ENCODE data around the gene CYFIP1. TPM values are rescaled to one million over a fixed set of nuclear protein-coding genes. Genes with fewer than 3 reads are reported as not detected.
A peak's percentile ranks its signal among the peaks of the same experiment; 100 is the strongest.

Gene CYFIP1
- total RNA-seq, 1 donor from 2014 or later, result 116 TPM

- H3K27me3 ChIP-seq (ENCODE audit: insufficient read depth, low read length), result no peaks in the 10 kb centered on the region
- Mint-ChIP-seq H3K36me3 (ENCODE audit: low read depth, unreplicated experiment) (peaks cover 20% of the 10 kb centered on the region), H3K4me1 (ENCODE audit: low read depth, unreplicated experiment) (peaks cover 26% of the 10 kb centered on the region)
Measured at GRCh38 chr15:22869856-22870255, 110.3 kb downstream of the CYFIP1 start.

DNA sequence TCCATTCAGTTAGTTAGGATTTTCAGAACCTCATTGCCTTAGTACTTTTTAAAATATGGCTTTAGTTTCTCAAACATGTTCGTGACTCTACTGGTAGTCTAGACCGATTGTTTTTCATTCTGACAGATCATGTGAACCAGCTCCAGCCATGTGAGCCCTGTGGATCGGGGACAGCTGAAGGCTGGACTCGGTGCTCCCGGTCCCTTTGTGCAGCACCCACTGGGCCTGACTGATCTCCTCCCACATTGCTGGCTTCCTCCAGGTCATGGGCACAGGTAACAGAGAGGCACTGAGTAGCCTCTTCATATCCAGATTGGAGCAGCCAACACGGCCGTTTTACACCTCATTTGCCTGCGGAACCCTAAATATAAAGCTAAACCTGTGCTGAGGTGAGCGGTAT, 111.2 kb downstream of the CYFIP1 start:
- Histone ChIP-seq H3K27me3 (ENCODE audit: insufficient read depth, low read length) (no peaks in the 10 kb centered on the region), H3K79me2 (ENCODE audit: insufficient read depth, low read length) (peaks cover 6% of the 10 kb centered on the region), H3K4me1 (ENCODE audit: insufficient read depth, low read length) (peaks cover 16% of the 10 kb centered on the region), H3K9ac (ENCODE audit: low read length) (no peak overlapping the region), H2AFZ (ENCODE audit: low read depth, low read length) (no peak overlapping the region), H3K36me3 (ENCODE audit: insufficient read depth, low read length) (peaks cover 37% of the 10 kb centered on the region), H4K20me1 (ENCODE audit: insufficient read depth, low read length) (peaks cover 34% of the 10 kb centered on the region), H3K4me3 (ENCODE audit: insufficient read depth, low read depth, low read length) (no peak overlapping the region), H3K27ac (ENCODE audit: low read depth, low read length) (no peak overlapping the region), H3K4me2 (ENCODE audit: low read length) (no peak overlapping the region), H3K9me3 (ENCODE audit: insufficient read depth, low read depth, low read length) (no peaks in the 10 kb centered on the region)
- no peaks in the 10 kb centered on the region for H3K9me3 Mint-ChIP-seq (ENCODE audit: unreplicated experiment)
- H3K27ac Mint-ChIP-seq (ENCODE audit: unreplicated experiment), result peak overlapping the region; percentile 3
- peaks cover 26% of the 10 kb centered on the region for H3K4me1 Mint-ChIP-seq (ENCODE audit: low read depth, unreplicated experiment)
- DNase-seq (ENCODE audit: low read depth), result no peak
- TF ChIP-seq EZH2 (IDR thresholded peaks at IDR 0.05; ENCODE audit: insufficient read depth, low read length) (no peak), CTCF (IDR thresholded peaks at IDR 0.05; ENCODE audit: insufficient read depth, low read depth, low read length) (no peak)
- H3K27me3 Mint-ChIP-seq (ENCODE audit: low read depth, unreplicated experiment), result no peaks in the 10 kb centered on the region
- H3K4me3 Mint-ChIP-seq (ENCODE audit: unreplicated experiment), result no peak overlapping the region
- peaks cover 25% of the 10 kb centered on the region for H3K36me3 Mint-ChIP-seq (ENCODE audit: low read depth, unreplicated experiment)
- no peak for FAIRE-seq

More at GRCh38 chr15:22869856-22870255, 110.3 kb downstream of the CYFIP1 start:
- no peak for DNase-seq (ENCODE audit: low read depth)
- Mint-ChIP-seq H3K9me3 (ENCODE audit: unreplicated experiment) (no peaks in the 10 kb centered on the region), H3K27ac (ENCODE audit: unreplicated experiment) (peak overlapping the region; percentile 80), H3K4me3 (ENCODE audit: unreplicated experiment) (no peak overlapping the region), H3K27me3 (ENCODE audit: low read depth, unreplicated experiment) (no peaks in the 10 kb centered on the region)
- TF ChIP-seq EZH2 (IDR thresholded peaks at IDR 0.05; ENCODE audit: insufficient read depth, low read length) (no peak), CTCF (IDR thresholded peaks at IDR 0.05; ENCODE audit: insufficient read depth, low read depth, low read length) (no peak)
- H4K20me1 ChIP-seq (ENCODE audit: insufficient read depth, low read length), result peaks cover 27% of the 10 kb centered on the region
- H3K79me2 ChIP-seq (ENCODE audit: insufficient read depth, low read length), result peaks cover 3% of the 10 kb centered on the region
- peak; percentile 5 for FAIRE-seq
- no peak overlapping the region for H3K27ac ChIP-seq (ENCODE audit: low read depth, low read length)
- H3K4me1 ChIP-seq (ENCODE audit: insufficient read depth, low read length), result peaks cover 16% of the 10 kb centered on the region
- H2AFZ ChIP-seq (ENCODE audit: low read depth, low read length), result no peak overlapping the region
- peaks cover 33% of the 10 kb centered on the region for H3K36me3 ChIP-seq (ENCODE audit: insufficient read depth, low read length)
- no peak overlapping the region for H3K4me3 ChIP-seq (ENCODE audit: insufficient read depth, low read depth, low read length)
- H3K9me3 ChIP-seq (ENCODE audit: insufficient read depth, low read depth, low read length), result no peaks in the 10 kb centered on the region
- H3K9ac ChIP-seq (ENCODE audit: low read length), result no peak overlapping the region
- H3K4me2 ChIP-seq (ENCODE audit: low read length), result no peak overlapping the region

DNA sequence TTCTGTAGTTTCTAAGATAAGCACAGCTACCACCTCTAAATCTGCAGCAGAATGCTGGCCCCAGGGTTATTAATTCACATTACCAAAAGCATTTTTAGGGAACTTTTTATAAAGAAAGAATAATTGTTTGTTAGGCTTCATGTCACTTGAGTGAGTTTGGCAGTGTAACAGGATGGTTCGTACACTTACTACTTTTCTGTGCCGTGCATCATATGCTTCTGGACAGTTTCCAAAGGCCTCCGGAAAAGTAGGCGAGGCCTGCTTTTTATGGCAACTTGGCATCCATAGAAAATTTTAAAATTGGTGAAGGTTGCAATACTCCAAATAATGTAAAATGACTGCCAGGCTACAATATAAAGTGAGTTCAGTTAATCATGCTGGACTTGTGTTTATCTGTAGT, 111.7 kb downstream of the CYFIP1 start:
- H4K20me1 ChIP-seq (ENCODE audit: insufficient read depth, low read length), result peaks cover 38% of the 10 kb centered on the region
- H3K4me3 Mint-ChIP-seq (ENCODE audit: unreplicated experiment), result no peak overlapping the region
- H3K4me1 ChIP-seq (ENCODE audit: insufficient read depth, low read length), result peaks cover 14% of the 10 kb centered on the region
- no peaks in the 10 kb centered on the region for H3K9me3 ChIP-seq (ENCODE audit: insufficient read depth, low read depth, low read length)
- H3K9me3 Mint-ChIP-seq (ENCODE audit: unreplicated experiment), result no peaks in the 10 kb centered on the region
- peaks cover 25% of the 10 kb centered on the region for H3K4me1 Mint-ChIP-seq (ENCODE audit: low read depth, unreplicated experiment)
- H3K27ac Mint-ChIP-seq (ENCODE audit: unreplicated experiment), result no peak overlapping the region
- no peak overlapping the region for H2AFZ ChIP-seq (ENCODE audit: low read depth, low read length)
- no peaks in the 10 kb centered on the region for H3K27me3 Mint-ChIP-seq (ENCODE audit: low read depth, unreplicated experiment)
- H3K4me2 ChIP-seq (ENCODE audit: low read length), result no peak overlapping the region
- no peak overlapping the region for H3K27ac ChIP-seq (ENCODE audit: low read depth, low read length)
- H3K4me3 ChIP-seq (ENCODE audit: insufficient read depth, low read depth, low read length), result no peak overlapping the region
- peaks cover 10% of the 10 kb centered on the region for H3K79me2 ChIP-seq (ENCODE audit: insufficient read depth, low read length)
- TF ChIP-seq EZH2 (IDR thresholded peaks at IDR 0.05; ENCODE audit: insufficient read depth, low read length) (no peak), CTCF (IDR thresholded peaks at IDR 0.05; ENCODE audit: insufficient read depth, low read depth, low read length) (no peak)
- H3K36me3 Mint-ChIP-seq (ENCODE audit: low read depth, unreplicated experiment), result peaks cover 26% of the 10 kb centered on the region
- H3K9ac ChIP-seq (ENCODE audit: low read length), result no peak overlapping the region
- FAIRE-seq (no peak), DNase-seq (ENCODE audit: low read depth) (no peak)
- H3K36me3 ChIP-seq (ENCODE audit: insufficient read depth, low read length), result peaks cover 37% of the 10 kb centered on the region
- H3K27me3 ChIP-seq (ENCODE audit: insufficient read depth, low read length), result no peaks in the 10 kb centered on the region

All from astrocyte (in vitro differentiated cells and primary cell).